GM18526 (cell line): ENCODE data around the gene PTPRG.

ENCODE experiments used
- POLR2A ChIP-seq: IDR thresholded peaks from 3 replicates; pipeline ENCODE4 v1.6.1; 2011; ENCODE audit not compliant: insufficient read length; ENCODE audit errors: extremely low read depth

PTPRG gene

GRCh38 chr3:62329971-62330370, 768.6 kb downstream of the PTPRG start:
- no peak for TF ChIP-seq POLR2A

GRCh38 chr3:62332017-62332416, 770.6 kb downstream of the PTPRG start:
- TF ChIP-seq POLR2A, result no peak

DNA sequence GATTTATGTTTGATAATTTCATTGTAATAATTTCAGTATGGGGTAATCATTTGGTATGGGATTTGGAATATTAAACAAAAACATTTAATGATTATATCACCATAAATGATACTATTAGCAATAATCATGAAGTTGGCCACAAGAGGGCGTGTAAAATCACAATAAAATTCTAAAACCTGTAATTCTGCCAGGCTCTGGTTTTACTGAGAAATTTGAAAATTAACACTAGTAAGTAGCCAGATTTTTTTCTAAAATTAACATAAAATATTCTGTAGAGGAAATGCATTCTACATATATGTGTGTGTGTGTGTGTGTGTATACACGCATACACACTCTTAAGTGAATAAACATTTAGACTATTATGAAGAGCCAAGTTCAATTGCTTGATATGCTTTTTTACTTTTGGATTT, 771.5 kb downstream of the PTPRG start:
- TF ChIP-seq POLR2A, result no peak

GRCh38 chr3:62335196-62335595, 773.8 kb downstream of the PTPRG start:
- TF ChIP-seq POLR2A, result no peak

DNA sequence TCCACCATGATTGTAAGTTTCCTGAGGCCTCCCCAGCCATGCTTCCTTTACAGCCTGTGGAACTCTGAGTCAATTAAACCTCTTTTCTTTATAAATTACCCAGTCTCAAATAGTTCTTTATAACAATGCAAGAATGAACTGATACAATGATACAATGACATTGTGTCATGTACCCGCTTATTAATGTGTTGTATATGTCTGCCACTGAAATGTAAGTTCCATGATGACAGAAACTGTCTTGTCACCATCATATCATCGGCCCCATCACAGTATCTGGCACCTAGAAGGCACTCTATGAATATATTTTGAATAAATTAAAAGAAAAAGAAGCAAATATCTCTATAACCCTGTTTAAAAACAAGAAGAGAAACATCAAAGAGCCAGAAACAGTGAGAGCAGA, 782.4 kb downstream of the PTPRG start:
- no peak for TF ChIP-seq POLR2A
